GM23338 (cell line): ENCODE measurements around the gene CNNM4. TPM values are rescaled to one million over a fixed set of nuclear protein-coding genes. Genes with fewer than 3 reads are reported as not detected.

Source experiments
- ATAC-seq: fragments of 200-7000 bp; cut with Tn5 transposase; 3 replicates; pipeline ENCODE4 v1.9.1; 2020
- DNase-seq: peaks from one replicate; pipeline ENCODE4 v3.0.0-alpha.2; 2015; ENCODE audit warnings: low spot score
- H2AFZ ChIP-seq: fragments of 200-600 bp; sonication (generic); 2 replicates; pipeline ENCODE4 v1.8.0; 2016; ENCODE audit warnings: antibody characterized with exemption, mild to moderate bottlenecking, moderate library complexity
- H3F3A ChIP-seq: fragments of 200-600 bp; sonication (generic); replicated peaks from 2 replicates; pipeline ENCODE4 v1.8.0; 2017; ENCODE audit warnings: antibody characterized with exemption, mixed run types, low read depth
- H3K27ac ChIP-seq: fragments of 200-600 bp; sonication (generic); 2 replicates; pipeline ENCODE4 v1.6.1; 2016; ENCODE audit warnings: low read depth
- H3K27me3 ChIP-seq: fragments of 200-600 bp; sonication (generic); 2 replicates; pipeline ENCODE4 v1.8.0; 2016; ENCODE audit warnings: mild to moderate bottlenecking, mixed run types, moderate library complexity; ENCODE audit not compliant: insufficient read depth
- H3K36me3 ChIP-seq: fragments of 200-600 bp; sonication (generic); 2 replicates; pipeline ENCODE4 v1.8.0; 2016; ENCODE audit warnings: mild to moderate bottlenecking; ENCODE audit not compliant: insufficient read depth
- H3K4me1 ChIP-seq: fragments of 200-600 bp; sonication (generic); 2 replicates; pipeline ENCODE4 v1.8.0; 2016; ENCODE audit warnings: mild to moderate bottlenecking, moderate library complexity; ENCODE audit not compliant: insufficient read depth
- H3K4me2 ChIP-seq: fragments of 200-600 bp; sonication (generic); 2 replicates; pipeline ENCODE4 v1.7.1; 2017; ENCODE audit warnings: mixed run types
- H3K4me3 ChIP-seq: fragments of 200-600 bp; sonication (generic); 2 replicates; pipeline ENCODE4 v1.6.1; 2016; ENCODE audit warnings: mixed run types
- H3K79me2 ChIP-seq: fragments of 200-600 bp; sonication (generic); replicated peaks from 2 replicates; pipeline ENCODE4 v1.8.0; 2017; ENCODE audit warnings: mild to moderate bottlenecking; ENCODE audit not compliant: insufficient read depth
- H3K9me2 ChIP-seq: fragments of 200-600 bp; sonication (generic); 2 replicates; pipeline ENCODE4 v1.8.0; 2017; ENCODE audit not compliant: insufficient read depth
- H4K20me1 ChIP-seq: fragments of 200-600 bp; sonication (generic); replicated peaks from 2 replicates; pipeline ENCODE4 v1.8.0; 2017; ENCODE audit warnings: mild to moderate bottlenecking; ENCODE audit not compliant: insufficient read depth
- H3K27ac Mint-ChIP-seq: 2 replicates; pipeline ENCODE4 v1.8.0; 2020; ENCODE audit warnings: inconsistent platforms, mild to moderate bottlenecking, moderate library complexity, mixed read lengths
- H3K27me3 Mint-ChIP-seq: 3 replicates; pipeline ENCODE4 v1.8.0; 2022; ENCODE audit warnings: low read depth, mild to moderate bottlenecking, moderate library complexity, mixed read lengths, inconsistent platforms; ENCODE audit not compliant: insufficient read depth, poor library complexity
- H3K36me3 Mint-ChIP-seq: 3 replicates; pipeline ENCODE4 v1.8.0; 2021; ENCODE audit warnings: low read depth, mild to moderate bottlenecking, inconsistent platforms, moderate library complexity, mixed read lengths
- H3K4me1 Mint-ChIP-seq: 3 replicates; pipeline ENCODE4 v1.8.0; 2020; ENCODE audit warnings: mild to moderate bottlenecking, inconsistent platforms, mixed read lengths
- H3K4me3 Mint-ChIP-seq: 3 replicates; pipeline ENCODE4 v1.8.0; 2021; ENCODE audit warnings: moderate library complexity, mild to moderate bottlenecking, inconsistent platforms, mixed read lengths
- H3K9me3 Mint-ChIP-seq: 3 replicates; pipeline ENCODE4 v1.8.0; 2020; ENCODE audit warnings: moderate library complexity, mild to moderate bottlenecking, inconsistent platforms, mixed read lengths
- CREB1 ChIP-seq: fragments of 250-450 bp; sonication (Bioruptor Pico); IDR thresholded peaks from 2 replicates; pipeline ENCODE4 v1.5.0; 2020; ENCODE audit warnings: low read depth, mild to moderate bottlenecking, moderate library complexity
- EZH2 ChIP-seq: fragments of 200-600 bp; sonication (generic); IDR thresholded peaks from one replicate; pipeline ENCODE4 v1.8.0; 2017; ENCODE audit warnings: antibody characterized with exemption, mild to moderate bottlenecking, low read depth; ENCODE audit not compliant: unreplicated experiment
- NANOG ChIP-seq: IDR thresholded peaks from 2 replicates; pipeline ENCODE4 v1.6.1; 2016; ENCODE audit warnings: antibody characterized with exemption, borderline replicate concordance
- POLR2AphosphoS5 ChIP-seq: IDR thresholded peaks from 2 replicates; pipeline ENCODE4 v1.6.1; 2016; ENCODE audit warnings: antibody characterized with exemption, low read depth
- ZNF114 ChIP-seq: fragments of 250-450 bp; sonication (Bioruptor Pico); IDR thresholded peaks from 2 replicates; pipeline ENCODE4 v1.5.0; 2020; ENCODE audit warnings: mild to moderate bottlenecking, moderate library complexity
- ZNF331 ChIP-seq: fragments of 250-450 bp; sonication (Bioruptor Pico); IDR thresholded peaks from 2 replicates; pipeline ENCODE4 v1.5.0; 2020; ENCODE audit warnings: low read depth, mild to moderate bottlenecking, moderate library complexity
- polyA plus RNA-seq: library from polyadenylated mRNA; unstranded; fragments of >200 nt; fragmentation: Nextera tagmentation; extraction: Ambion mirVana; gene quantifications from 2 replicates; pipeline ENCODE4 v1.2.1, GENCODE V29; 2016
- total RNA-seq: library from RNA; depleted of rRNA; stranded (reverse); fragments of >200 nt; shearing (Covaris generic); gene quantifications from 2 replicates; pipeline ENCODE4 v1.2.3, GENCODE V29; 2014
- TF ChIP-seq, protein P1 (sequence below): fragments of 250-450 bp; sonication (Bioruptor Pico); IDR thresholded peaks from 2 replicates; pipeline ENCODE4 v1.5.0; 2020; ENCODE audit warnings: mild to moderate bottlenecking, moderate library complexity
- TF ChIP-seq, protein P2 (sequence below), 2 experiments: fragments of 200-600 bp in 1 of 2; sonication (generic) in 1 of 2; conservative IDR thresholded peaks; 2 replicates each; pipeline versions ENCODE4 v1.5.1 to v1.6.1; 2016 to 2017; ENCODE audit warnings: antibody characterized with exemption in 2 of 2, low read depth in 2 of 2, mild to moderate bottlenecking in 2 of 2, moderate library complexity in 1 of 2

CNNM4 gene
- total and polyA plus RNA-seq, 2 experiments from 2014 or later: 2.9 to 12.9 TPM

DNA sequence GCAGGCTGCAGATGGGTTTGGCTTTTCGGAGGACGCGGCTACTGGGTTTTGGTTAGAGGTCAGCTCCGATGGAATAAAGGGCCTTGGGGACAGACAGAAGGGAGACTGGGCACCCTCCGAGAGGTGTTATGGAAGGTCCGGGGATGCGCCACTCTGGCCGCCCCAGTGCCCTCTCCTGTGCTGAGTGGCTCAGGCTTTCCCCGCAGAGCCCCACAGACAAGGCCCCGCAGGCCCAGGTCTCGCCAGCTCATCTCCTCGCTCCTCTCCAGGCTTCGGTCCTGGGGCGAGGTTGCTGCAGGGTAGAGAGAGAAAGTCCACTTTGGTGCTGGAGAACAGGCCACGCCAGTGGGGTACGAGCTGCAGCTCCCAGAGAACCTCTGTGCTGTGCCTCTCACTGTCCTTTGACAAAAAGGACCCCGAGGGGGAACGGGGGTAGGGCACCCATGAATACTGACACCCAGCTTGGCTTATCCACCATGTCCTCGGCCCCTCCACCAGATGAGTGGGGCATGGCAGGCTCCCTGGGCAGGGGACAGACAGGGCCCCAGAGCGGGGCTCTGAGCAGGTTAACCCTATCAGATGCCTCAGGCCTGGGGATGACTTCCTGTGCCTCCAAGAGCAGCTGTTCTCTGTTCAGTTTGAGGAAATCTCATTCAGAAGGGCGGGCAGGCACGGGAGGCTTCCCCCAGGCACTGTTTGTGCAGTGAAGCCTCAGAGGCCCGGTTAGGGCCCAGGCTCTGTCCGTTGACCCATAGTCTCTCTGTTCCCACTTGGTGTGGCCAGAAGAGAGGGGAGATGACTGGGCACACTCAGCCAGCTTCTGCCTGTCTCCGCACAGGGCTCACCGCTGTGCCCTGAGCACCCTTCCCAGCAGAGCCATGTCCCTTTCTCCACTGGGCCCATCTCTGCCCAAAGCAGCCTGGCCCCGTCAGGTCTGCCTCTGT lies 39.6 kb downstream of the CNNM4 start:
- H3K27ac Mint-ChIP-seq: no peak overlapping the region
- Histone ChIP-seq H3K79me2 (no peaks in the 10 kb centered on the region), H3F3A (no peaks in the 10 kb centered on the region; the same call in 1 of the 2 replicates)

DNA sequence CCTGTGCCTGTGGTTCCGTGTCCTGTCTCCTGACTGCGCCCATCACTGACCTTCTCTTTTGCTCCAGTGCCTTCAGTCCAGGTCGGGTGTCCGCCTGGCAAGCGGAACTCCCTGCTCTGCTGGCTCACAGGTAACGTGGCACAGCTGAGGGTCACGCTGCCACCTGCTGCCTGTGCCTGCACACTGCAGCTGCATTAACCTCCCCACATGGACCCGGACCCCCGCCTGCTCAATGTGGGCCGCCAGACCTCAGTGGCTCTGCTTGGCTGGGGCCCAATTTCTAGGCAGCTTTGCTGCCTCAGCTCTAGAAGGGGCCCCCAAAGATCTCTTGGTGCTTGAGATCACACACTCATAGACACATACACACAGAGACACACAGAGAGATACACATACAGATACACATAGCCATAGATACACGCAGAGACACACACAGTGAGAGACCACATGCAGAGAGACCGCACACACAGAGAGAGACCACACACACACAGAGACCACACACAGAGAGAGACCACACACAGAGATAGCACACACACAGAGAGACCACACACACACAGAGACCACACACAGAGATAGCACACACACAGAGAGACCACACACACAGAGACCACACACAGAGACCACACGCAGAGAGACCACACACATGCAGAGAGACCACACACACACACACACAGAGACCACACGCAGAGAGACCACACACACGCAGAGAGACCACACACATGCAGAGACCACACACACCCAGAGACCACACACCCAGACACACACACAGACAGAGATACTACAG lies 40.5 kb downstream of the CNNM4 start:
- no peaks in the 10 kb centered on the region for H3K79me2 ChIP-seq
- DNase-seq (peak; percentile 81), ATAC-seq (peak; percentile 97)
- H3K36me3 ChIP-seq: no peaks in the 10 kb centered on the region
- H3K4me2 ChIP-seq: no peak overlapping the region
- H3K9me3 Mint-ChIP-seq: 0 out of 3 replicates have a peak, but pooled peaks cover 2% of the 10 kb centered on the region
- H2AFZ ChIP-seq: no peak overlapping the region
- no peak overlapping the region for H3K4me3 Mint-ChIP-seq
- no peaks in the 10 kb centered on the region for H4K20me1 ChIP-seq
- TF ChIP-seq, protein P1, sequence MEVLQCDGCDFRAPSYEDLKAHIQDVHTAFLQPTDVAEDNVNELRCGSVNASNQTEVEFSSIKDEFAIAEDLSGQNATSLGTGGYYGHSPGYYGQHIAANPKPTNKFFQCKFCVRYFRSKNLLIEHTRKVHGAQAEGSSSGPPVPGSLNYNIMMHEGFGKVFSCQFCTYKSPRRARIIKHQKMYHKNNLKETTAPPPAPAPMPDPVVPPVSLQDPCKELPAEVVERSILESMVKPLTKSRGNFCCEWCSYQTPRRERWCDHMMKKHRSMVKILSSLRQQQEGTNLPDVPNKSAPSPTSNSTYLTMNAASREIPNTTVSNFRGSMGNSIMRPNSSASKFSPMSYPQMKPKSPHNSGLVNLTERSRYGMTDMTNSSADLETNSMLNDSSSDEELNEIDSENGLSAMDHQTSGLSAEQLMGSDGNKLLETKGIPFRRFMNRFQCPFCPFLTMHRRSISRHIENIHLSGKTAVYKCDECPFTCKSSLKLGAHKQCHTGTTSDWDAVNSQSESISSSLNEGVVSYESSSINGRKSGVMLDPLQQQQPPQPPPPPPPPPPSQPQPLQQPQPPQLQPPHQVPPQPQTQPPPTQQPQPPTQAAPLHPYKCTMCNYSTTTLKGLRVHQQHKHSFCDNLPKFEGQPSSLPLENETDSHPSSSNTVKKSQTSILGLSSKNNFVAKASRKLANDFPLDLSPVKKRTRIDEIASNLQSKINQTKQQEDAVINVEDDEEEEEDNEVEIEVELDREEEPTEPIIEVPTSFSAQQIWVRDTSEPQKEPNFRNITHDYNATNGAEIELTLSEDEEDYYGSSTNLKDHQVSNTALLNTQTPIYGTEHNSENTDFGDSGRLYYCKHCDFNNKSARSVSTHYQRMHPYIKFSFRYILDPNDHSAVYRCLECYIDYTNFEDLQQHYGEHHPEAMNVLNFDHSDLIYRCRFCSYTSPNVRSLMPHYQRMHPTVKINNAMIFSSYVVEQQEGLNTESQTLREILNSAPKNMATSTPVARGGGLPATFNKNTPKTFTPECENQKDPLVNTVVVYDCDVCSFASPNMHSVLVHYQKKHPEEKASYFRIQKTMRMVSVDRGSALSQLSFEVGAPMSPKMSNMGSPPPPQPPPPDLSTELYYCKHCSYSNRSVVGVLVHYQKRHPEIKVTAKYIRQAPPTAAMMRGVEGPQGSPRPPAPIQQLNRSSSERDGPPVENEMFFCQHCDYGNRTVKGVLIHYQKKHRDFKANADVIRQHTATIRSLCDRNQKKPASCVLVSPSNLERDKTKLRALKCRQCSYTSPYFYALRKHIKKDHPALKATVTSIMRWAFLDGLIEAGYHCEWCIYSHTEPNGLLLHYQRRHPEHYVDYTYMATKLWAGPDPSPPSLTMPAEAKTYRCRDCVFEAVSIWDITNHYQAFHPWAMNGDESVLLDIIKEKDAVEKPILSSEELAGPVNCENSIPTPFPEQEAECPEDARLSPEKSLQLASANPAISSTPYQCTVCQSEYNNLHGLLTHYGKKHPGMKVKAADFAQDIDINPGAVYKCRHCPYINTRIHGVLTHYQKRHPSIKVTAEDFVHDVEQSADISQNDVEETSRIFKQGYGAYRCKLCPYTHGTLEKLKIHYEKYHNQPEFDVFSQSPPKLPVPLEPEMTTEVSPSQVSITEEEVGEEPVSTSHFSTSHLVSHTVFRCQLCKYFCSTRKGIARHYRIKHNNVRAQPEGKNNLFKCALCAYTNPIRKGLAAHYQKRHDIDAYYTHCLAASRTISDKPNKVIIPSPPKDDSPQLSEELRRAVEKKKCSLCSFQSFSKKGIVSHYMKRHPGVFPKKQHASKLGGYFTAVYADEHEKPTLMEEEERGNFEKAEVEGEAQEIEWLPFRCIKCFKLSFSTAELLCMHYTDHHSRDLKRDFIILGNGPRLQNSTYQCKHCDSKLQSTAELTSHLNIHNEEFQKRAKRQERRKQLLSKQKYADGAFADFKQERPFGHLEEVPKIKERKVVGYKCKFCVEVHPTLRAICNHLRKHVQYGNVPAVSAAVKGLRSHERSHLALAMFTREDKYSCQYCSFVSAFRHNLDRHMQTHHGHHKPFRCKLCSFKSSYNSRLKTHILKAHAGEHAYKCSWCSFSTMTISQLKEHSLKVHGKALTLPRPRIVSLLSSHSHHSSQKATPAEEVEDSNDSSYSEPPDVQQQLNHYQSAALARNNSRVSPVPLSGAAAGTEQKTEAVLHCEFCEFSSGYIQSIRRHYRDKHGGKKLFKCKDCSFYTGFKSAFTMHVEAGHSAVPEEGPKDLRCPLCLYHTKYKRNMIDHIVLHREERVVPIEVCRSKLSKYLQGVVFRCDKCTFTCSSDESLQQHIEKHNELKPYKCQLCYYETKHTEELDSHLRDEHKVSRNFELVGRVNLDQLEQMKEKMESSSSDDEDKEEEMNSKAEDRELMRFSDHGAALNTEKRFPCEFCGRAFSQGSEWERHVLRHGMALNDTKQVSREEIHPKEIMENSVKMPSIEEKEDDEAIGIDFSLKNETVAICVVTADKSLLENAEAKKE (CRISPR knock-in tag): no peak
- TF ChIP-seq, protein P2, sequence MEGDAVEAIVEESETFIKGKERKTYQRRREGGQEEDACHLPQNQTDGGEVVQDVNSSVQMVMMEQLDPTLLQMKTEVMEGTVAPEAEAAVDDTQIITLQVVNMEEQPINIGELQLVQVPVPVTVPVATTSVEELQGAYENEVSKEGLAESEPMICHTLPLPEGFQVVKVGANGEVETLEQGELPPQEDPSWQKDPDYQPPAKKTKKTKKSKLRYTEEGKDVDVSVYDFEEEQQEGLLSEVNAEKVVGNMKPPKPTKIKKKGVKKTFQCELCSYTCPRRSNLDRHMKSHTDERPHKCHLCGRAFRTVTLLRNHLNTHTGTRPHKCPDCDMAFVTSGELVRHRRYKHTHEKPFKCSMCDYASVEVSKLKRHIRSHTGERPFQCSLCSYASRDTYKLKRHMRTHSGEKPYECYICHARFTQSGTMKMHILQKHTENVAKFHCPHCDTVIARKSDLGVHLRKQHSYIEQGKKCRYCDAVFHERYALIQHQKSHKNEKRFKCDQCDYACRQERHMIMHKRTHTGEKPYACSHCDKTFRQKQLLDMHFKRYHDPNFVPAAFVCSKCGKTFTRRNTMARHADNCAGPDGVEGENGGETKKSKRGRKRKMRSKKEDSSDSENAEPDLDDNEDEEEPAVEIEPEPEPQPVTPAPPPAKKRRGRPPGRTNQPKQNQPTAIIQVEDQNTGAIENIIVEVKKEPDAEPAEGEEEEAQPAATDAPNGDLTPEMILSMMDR (conservative IDR thresholded peaks at IDR 0.05; ENCODE audit: low read depth in 2 of 2): peak; percentile 77 to 92
- H3K27ac ChIP-seq: peak overlapping the region; percentile 72; the same call in 1 of the 2 replicates
- H3K4me1 ChIP-seq: no peaks in the 10 kb centered on the region
- no peaks in the 10 kb centered on the region; the same call in 1 of the 2 replicates for H3F3A ChIP-seq
- no peak overlapping the region for H3K4me3 ChIP-seq
- H3K9me2 ChIP-seq: no peaks in the 10 kb centered on the region
- no peak overlapping the region for H3K27ac Mint-ChIP-seq
- no peaks in the 10 kb centered on the region for H3K27me3 ChIP-seq
- peaks cover 4% of the 10 kb centered on the region; the same call in 2 of the 3 replicates for H3K36me3 Mint-ChIP-seq
- H3K4me1 Mint-ChIP-seq: no peaks in the 10 kb centered on the region
- H3K27me3 Mint-ChIP-seq: peaks cover 5% of the 10 kb centered on the region

More for the DNA sequence above, 39.6 kb downstream of the CNNM4 start:
- Histone ChIP-seq H3K9me2 (no peaks in the 10 kb centered on the region), H3K27ac (no peak overlapping the region), H3K4me2 (no peak overlapping the region), H2AFZ (no peak overlapping the region), H3K36me3 (no peaks in the 10 kb centered on the region), H3K4me1 (no peaks in the 10 kb centered on the region), H4K20me1 (no peaks in the 10 kb centered on the region), H3K27me3 (no peaks in the 10 kb centered on the region), H3K4me3 (no peak overlapping the region)
- ATAC-seq (peak; percentile 56), DNase-seq (no peak)
- peaks cover 3% of the 10 kb centered on the region; the same call in 1 of the 3 replicates for H3K36me3 Mint-ChIP-seq
- no peaks in the 10 kb centered on the region for H3K4me1 Mint-ChIP-seq
- no peak for TF ChIP-seq POLR2AphosphoS5
- no peak for TF ChIP-seq NANOG
- TF ChIP-seq CREB1: no peak
- TF ChIP-seq EZH2: no peak
- no peak for TF ChIP-seq ZNF331 (CRISPR knock-in tag)
- TF ChIP-seq ZNF114 (CRISPR knock-in tag): no peak
- peaks cover 5% of the 10 kb centered on the region for H3K27me3 Mint-ChIP-seq
- no peak overlapping the region for H3K4me3 Mint-ChIP-seq
- H3K9me3 Mint-ChIP-seq: no peaks in the 10 kb centered on the region
